ENCODE measurements around the gene FYN.

FYN gene

DNA sequence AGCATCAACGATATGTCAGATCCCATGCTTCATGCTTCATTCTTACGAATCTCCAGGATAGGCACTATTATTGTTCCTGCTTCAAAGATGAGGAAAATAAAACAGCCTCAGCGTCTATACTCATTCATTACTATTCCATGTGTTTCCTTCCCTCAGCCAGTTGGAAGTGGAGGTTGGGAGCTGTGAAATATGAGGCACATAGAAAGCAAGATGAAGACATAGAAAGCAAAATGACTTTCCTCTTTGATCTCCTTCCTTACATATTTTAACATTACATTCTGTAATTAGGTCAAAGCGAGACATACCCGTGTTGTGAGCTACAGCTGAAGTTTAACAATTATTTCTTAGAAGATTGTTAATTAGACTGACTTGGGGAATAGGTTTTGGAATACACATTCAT is 125.4 kb downstream of the FYN start:
- DNase-seq (ENCODE audit: low spot score) = no peak

DNA sequence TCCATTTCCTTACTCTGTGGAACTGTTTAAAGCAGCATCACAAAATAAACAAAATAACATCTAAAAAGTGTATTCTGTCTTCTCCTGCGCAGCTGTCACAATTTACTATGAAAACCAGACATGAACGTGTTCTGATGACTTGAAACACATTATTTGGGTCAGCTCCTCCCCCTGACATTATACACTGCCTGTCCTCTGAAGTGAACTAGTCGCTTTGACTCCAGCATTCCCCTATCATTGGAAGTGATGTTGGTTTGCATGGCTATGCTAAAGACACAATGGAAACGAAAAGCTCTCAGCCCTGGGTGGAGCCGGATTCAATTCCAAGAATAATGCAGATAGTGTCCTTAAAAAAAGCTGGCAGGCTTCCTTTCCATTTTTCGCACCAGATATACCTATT is 125.9 kb downstream of the FYN start:
- DNase-seq (ENCODE audit: low spot score) = no peak

DNA sequence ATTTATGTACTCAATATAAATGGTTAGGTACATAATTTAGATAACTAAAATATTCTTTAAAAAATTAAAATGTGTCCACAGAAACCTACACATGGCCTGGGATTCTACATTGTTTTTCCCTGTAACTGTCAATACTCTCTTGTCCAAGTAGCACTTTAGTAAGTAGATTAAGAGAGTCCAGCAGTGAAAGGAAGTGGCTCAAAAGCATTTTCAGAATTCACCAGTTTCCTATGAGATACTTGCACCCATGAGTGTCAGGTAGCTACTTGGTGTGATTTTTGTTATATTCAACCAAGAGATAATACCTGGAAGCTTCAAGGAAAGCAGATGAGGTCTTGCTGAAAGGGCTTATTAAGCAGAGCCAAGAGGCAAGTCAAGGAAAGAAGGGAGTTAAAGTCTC is 126.3 kb downstream of the FYN start:
- no peak for DNase-seq (ENCODE audit: low spot score)

DNA sequence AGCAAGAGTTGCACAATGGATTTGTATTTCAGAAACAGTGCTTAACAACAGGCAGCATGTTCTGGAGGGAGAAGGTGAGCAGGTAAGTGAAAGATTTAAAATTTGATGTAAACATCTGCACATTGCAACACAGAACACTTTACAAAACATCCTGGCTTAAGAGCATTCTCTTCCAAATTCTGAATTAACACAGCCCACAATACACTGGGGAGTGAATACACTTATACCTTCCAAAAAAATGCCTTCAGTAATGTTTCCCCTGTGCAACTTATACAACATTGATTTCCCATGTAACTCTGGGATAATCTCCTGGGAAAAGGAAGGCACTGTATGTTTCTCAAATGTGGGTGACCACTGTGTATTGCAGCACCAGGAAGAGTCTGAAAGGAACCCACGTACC is 127.6 kb downstream of the FYN start:
- no peak for DNase-seq (ENCODE audit: low spot score)

DNA sequence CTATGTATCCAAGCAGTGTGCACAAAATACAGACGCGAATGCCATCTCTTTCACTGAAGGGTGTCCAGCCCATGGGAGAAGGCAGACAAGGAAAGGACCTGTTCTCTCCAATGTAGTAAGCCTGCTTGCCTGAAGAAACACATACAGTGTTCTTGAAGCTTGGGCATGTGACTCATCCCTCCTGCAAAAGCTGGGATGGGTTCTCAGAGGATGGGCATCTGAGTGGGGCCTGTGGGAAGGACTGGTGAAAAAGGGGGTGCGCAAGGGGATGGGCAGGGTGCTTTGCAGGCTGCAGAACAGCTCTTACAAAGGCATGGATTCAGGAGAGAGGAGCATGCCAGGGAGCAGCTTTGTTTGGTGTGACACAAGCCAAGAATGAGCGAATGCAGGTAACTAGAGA is 128.1 kb downstream of the FYN start:
- no peak for DNase-seq (ENCODE audit: low spot score)

DNA sequence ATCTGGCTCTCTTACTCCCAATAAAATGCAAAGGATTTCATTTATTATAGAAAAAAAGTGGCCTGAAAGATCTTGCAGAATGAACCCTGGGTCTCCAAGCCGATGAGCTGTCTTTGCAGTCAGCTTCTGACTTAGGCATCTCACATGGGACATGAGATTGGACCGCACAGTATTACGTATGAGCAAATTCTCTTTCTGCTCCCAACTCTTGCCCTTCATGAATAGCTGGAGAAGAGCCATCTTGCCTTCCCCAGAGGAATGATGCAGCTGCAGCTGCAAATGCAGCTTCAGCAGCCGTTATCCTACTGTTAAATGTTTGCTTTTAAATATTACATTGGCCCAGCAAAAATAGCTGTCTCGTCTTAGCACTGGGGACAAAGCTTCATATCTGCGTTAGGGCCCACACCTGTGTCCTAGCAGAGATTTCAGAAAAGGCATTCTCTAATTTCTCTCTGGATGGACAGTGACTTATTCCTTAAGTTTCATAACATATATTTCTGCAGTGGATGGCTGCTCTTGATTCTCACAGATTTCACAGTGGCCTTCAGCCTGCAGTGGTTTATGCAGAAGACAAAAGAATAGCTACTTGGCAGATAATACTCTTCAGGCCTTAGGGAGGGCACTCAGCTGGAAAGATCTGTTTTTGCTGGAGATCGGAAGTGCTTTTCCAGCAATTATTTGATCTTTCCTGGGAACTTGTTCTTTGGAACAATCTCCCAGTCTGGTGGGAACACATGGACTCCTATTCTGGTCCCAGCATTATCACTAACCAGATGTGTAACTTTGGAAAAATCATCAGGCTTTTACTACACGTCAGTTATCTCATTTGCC is 129.2 kb downstream of the FYN start:
- DNase-seq (ENCODE audit: low spot score) = no peak

DNA sequence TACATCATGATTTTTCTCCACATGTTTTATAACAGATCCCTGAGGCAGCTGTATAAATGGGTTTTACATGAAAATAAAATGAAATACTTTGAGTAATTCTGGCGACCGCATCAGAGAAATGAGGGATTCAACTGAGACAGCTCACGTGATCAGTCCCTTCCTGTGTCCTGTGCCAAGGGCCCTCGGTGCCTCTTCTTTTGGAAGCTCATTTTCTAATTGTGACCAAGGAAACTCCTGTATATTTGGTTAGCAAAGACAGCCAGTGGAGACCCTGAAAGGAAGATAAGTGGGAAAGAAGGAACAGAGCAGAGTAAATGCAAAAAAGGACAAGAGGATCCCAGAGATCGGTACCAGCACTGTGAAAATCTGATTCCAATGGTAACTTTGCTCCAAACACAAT is 129.9 kb downstream of the FYN start:
- no peak for DNase-seq (ENCODE audit: low spot score)

DNA sequence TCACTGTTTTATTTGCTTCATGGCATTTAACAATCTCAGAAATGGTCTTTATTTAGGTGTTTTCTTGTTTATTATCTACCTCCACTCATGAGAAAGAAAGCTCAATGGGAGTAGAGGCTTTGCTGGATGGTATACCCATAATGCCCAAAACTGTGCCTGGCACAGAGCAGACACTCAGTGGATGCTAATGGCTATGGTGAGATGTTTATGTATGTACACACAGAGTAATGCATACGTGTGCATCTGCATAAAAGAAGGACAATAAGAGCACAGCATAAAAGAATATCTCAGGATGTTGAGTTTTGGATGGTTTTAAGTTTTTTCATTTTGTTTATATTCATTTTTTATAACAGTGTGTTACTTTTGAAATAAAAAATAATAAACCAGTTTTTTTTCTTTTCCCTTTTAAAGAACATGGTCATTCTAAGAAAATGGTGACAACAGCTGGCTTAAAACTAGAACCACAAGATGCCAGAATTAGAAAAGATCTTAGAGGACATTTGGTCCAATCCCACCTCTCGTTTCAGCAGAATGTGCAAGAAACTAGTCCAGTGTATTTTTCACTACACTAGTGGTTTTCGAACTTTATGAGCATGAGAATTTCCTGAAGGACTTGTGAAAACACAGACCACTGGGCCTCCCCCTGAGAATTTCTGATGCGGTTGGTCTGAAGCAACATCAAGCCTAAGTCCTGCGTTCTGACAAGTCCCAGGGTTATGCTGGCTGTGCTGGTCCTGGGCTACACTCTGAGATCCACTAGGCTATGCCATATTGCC is 131.9 kb downstream of the FYN start:
- no peak for DNase-seq (ENCODE audit: low spot score)

DNA sequence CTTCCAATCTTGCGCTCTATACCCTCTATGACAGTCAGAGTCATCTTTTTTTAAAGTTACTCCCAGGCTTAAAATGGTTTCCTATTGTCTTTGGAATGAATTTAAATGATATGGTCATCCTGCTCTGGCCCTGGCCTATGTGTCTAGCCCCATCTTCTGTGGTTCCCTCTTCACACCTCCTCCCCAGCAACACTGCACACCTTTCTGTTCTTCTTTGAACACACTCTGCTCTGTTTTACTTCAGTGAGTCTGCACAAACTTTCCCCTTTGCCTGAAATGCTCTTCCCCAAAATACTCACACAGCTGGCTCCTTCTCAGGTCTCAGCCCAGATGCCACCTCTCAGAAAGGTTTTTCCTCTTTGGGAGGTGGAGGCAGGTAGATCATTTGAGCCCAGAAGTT is 132.7 kb downstream of the FYN start:
- DNase-seq (ENCODE audit: low spot score) = no peak

DNA sequence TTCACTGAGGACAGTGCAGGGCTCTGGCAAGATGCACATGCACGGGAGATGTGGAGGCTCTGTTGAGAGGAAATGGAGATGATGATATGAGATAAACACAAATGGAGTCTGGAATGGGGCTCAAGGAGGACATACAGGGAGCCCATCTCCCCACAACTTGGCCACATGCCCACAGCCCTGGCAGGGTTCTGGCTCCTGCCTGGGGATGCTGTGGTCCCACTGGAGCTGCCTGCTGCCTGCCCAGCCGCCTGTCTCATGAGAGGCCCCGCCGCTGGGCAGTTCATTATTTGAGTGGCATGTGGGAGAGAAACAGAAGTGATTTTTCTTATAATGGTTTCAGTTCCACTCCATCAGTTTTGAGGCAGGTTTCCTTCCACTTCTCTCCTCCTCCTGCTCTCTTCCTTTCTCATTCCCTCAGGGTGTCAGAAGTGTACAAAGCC is 134.0 kb downstream of the FYN start:
- no peak for DNase-seq (ENCODE audit: low spot score)

DNA sequence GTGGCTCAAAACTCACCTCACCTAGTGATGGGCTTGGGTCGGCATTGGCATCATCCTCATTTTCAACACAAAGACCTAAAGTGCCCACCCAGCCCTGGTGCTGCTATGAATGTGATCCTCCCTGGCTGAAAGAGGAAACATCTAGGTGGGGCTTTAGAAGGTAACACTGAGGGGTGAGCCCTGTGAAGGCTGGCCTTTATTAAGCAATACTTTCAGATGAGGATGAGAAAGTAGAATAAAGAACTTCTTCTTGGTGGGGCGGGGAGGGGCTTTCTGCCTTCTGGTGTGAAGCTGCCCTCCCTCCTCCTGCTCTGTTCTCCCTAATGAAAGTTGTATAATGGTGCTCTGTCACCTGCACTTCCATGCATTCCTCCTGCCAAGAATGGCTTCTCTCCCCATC is 134.6 kb downstream of the FYN start:
- DNase-seq (ENCODE audit: low spot score) = no peak

DNA sequence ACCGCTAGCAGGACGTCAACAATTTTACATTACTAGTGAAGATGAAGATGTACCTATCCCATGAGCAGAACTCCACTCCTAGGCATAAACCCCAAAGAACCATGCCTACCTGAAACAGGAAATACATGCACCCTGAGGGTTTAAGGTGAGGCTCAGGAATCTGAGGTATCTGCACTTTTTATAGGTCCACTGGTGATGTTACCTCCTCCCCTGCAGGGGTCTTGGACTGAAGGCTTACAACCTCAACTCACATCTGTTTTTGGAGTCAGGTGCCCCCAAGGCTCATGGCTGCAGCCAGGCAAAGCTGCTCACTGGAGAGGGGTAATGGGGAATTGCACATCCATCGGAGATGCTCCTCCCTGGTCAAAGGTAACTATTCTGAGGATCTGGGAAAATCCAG is 135.1 kb downstream of the FYN start:
- DNase-seq (ENCODE audit: low spot score) = no peak

DNA sequence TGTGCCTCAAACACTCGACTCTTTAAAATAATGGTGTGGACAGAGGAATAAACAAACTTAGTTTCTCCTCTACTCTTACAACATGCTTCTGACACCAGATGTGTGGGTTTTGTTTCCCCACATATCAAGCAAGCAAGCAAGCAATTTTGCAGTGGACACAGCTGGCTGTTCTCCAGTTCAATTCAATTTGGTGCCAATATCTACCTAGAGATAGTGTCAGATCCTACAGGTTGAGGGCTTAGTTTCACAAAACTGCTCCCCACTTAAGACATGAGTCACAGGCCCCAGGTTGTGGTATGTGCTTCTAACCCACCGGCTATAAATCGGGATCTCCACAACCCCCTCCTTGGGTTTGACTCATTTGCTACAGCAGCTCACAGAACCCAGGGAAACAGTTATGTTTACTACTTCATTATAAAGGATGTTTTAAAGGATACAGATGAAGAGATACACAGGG is 136.2 kb downstream of the FYN start:
- no peak for DNase-seq (ENCODE audit: low spot score)

DNA sequence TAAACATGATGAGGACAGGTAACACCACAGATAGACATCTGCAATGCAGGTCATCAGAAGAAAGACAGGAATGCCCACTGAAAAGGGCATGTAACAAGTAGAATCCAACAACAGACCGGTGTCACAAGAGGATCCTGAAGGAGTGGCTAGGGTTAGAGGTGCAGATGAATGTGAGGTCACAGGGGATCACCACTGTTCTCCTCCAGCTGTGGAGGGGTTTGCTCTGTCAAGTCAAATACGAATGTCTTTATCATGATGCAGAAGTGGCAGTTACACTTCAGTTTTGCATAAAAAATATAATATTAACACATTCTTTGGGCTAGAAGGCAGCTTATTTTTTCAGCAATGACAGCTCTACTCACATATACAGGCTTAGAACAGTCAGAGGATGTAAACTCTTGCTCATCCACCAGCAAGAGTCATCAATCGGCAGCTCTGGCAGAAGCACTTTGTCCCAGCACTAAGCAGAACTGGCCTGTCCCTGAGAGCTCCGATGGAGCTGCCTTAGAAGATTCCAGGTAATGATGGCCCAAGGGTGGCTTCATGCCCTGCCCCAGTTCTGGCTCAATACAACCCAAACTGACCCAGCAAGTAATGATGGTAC is 137.1 kb downstream of the FYN start:
- DNase-seq (ENCODE audit: low spot score) = no peak

DNA sequence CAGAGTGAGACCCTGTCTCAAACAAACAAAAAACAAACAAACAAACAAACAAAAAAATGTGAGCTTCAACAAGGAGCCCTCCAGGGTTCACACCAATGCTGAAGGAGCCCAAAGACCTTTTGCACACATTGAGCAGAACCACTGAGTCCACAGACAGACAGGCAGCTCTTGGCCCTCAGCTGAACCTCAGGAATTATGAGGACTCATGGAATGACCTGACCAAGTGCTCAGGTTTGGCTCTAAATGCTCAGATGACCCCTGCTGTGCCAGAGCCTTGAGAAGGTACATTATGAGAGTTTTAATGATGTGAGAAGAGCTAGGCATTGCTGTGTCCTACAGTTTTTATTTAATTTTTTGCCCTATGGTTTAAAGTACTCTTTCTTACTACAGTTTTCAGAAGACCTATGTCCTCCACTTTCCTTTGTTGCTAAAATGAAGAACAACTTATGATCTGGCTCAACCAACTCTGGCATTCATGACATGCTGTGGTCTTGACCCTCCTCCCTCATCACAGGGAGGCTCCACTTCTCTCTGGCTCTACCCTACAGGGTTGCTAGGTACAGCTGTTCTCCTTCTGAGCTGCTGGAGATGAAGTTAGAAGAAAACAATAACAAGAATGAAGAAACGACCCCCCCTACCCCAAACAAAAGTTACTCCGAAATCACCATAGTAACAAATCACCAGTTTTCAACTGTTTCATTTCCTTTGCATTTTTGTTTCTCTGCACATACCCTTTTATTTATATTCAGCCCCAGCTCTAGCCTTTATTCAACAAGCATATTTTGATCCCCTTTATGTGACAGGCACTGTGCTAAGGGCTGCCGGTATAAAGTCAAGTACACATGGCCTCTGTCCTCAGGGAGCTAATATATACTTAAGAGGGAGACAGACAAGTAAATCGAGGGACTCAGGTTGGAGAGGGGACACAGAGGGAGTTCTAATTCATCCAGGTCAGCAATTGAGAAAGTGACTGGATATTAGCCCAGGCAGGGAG is 138.9 kb downstream of the FYN start:
- DNase-seq (ENCODE audit: low spot score) = no peak

DNA sequence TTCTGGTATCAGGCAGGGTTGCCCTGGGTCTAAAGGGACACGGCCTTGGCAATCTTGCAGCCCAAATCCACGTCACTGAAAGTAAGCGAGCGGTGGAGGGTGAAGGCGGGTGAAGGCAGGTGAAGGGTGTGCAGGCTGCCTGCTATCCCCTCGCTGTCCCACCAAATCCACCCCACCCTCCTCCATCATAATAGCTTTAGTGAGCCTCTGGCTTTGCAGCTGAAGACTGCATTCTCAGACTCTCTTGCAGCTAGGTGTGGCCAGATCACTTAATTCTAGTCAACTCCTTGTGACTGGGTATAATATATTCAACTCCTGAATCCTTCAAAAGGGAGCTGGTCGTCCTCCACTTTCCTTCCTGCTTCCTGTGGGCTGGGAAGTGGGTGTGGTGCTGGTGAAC is 140.9 kb downstream of the FYN start:
- no peak for DNase-seq (ENCODE audit: low spot score)

DNA sequence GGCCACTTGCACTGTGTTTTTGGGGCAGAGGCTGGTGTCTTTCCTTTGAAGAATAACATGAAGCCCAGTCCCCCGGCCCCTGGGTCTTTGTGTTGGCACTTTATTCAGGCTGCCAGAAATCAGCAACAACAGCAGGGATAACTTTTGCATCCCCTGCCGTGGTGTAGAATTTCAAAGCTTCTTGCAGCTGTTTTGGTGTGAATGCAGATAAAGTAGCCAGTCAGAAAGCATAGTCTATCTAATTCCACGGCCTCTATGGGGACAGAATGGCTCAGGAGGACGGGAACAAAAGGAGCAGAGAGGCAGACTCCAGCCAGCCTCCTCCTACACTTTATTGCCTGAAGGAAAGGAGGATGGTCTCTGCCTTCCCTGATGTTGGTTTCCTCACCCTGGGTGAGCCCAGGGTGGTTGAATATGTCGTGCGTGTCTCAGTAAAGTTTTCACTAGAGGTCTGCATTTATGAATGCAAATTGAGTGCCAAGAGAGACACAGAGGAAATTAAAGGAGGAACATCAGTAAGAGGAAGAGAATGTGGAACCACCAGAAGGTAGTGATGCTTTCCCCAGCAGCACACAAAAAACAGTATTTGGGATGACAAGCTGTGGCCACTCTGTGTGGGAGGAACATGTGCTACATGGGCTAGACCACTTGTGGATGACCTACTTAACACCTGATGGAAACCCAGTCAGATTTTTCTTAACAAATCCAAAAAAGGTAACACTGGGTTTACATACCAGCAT is 141.6 kb downstream of the FYN start:
- DNase-seq (ENCODE audit: low spot score) = no peak

DNA sequence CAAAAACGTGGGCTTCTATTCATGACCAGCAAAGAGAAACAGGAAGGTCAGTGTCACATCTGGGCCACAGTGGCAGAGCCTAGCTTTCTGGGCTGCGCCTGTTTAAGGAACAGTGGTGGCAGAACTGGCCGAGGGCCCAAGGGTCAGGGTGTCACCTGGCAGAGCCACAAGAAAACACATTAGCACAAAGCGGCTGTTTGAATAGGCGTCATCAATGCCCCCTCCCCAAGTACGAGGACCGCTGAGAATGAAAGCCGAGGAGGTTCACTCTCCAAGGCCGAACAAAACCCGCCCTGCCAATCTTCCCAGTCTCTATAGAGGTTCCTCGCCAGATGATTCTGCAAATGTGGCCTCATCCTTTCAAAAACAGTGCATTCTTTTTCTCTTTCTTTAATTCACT is 142.4 kb downstream of the FYN start:
- no peak for DNase-seq (ENCODE audit: low spot score)

DNA sequence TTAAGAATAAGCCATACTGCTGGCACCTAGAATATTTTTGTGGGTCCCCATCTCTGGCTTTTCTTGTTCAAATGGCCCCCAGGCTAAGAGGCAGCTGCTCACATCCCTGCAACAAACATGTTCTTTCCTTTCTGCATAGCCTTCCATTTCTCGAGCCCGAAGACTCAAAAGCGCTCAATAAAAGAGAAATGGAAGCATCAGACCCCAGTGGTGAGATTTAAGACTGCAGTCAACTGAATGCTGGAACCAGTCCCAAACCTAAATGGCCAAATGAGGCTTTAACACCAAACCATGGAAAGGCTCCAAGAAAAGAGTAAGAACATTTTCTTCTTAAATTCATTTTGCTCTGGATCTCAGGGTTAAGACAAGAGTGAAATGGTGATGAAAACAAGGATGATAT is 145.4 kb downstream of the FYN start:
- no peak for DNase-seq (ENCODE audit: low spot score)

DNA sequence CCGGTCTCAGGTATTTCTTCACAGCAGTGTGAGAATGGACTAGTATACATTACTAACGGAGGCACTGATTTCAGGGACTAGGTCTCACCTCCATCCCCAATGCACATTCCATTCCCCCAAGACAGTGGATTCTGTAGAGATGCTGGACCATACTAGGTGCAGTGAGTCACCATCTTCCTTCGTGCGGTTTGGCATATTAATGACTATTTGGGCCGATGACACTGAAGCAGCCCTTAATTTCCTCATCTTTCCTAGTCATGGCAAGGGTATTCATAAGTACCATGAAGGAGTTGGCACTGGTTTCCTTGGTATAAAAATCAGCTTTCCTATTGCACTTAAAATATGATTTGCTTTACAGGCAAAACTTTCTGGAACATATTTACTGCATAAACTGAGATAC is 146.2 kb downstream of the FYN start:
- DNase-seq (ENCODE audit: low spot score) = no peak

DNA sequence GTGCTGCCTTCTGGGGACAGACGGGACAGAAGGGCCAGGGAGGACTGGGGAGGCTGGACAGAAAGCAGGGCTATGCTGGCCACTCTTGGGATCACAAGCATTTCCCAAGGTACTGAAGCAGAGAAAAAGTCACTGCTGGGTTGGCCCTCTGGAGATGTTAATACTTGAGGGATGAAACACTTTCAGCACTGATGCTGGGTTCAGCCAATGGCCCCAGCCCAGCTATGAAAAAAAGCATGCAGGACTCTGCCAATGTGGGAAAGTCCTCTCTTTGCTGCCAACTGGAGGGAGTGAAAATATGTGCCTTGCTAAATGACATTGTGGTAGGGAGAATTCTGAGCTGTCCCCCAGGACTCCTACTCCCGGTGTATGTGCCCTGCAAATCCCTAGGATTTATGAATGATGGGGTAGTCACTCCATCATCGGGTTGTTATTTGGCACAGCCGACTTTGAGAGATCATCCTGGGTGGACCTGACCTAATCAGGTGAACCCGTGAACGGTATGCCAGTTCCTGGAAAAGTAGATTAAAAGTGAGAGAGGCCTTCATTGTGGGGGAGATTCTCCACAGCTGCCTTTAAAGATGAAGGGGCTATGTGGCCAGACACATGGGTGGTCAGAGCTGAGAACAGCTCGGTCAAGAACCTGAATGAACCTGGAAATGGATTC is 147.7 kb downstream of the FYN start:
- no peak for DNase-seq (ENCODE audit: low spot score)

All from HuH-7 (cell line).